Measurements from ENCODE around the gene CLVS2. TPM values are rescaled to one million over a fixed set of nuclear protein-coding genes. Genes with fewer than 3 reads are reported as not detected.

CLVS2 gene
- polyA plus RNA-seq, 2 of the 4 experiments (the other 2 are of a cell fraction): 0.01 to 0.04 TPM

GRCh38 chr6:123009059-123009458 is 13.0 kb downstream of the CLVS2 start:
- 24% methylated on average over 2 of the region's 2 CpGs for WGBS (ENCODE audit: missing lambda C conversion rate)
- DNase-seq (ENCODE audit: low read depth in 1 of 2, low spot score in 1 of 2): no peak
- no peaks in the 10 kb centered on the region for H3K9me3 ChIP-seq
- no peak overlapping the region for H3K27ac ChIP-seq
- no peaks in the 10 kb centered on the region for H3K4me1 ChIP-seq
- H3K4me2 ChIP-seq: no peak overlapping the region
- CTCF ChIA-PET: no interaction called here
- POLR2A ChIA-PET: no interaction called here
- no peak for ATAC-seq
- TF ChIP-seq EHMT2 (IDR thresholded peaks at IDR 0.05; ENCODE audit: low read depth) (no peak), RCOR1 (IDR thresholded peaks at IDR 0.05; ENCODE audit: low read depth, low read length) (no peak), RFX5 (IDR thresholded peaks at IDR 0.05) (no peak), TFCP2L1 (CRISPR knock-in tag; IDR thresholded peaks at IDR 0.05) (no peak), KDM1A (IDR thresholded peaks at IDR 0.05; ENCODE audit: low read depth) (no peak), HMGXB4 (CRISPR knock-in tag; IDR thresholded peaks at IDR 0.05; ENCODE audit: borderline replicate concordance) (no peak), CBX8 (IDR thresholded peaks at IDR 0.05) (no peak), ELK1 (IDR thresholded peaks at IDR 0.05; ENCODE audit: low read depth, low read length) (no peak), HOXB5 (CRISPR knock-in tag; IDR thresholded peaks at IDR 0.05) (no peak), CBX2 (IDR thresholded peaks at IDR 0.05; ENCODE audit: borderline replicate concordance, low read depth) (no peak), NPAS2 (CRISPR knock-in tag; IDR thresholded peaks at IDR 0.05; ENCODE audit: borderline replicate concordance) (no peak), PHF8 (IDR thresholded peaks at IDR 0.05; ENCODE audit: borderline replicate concordance, low read depth) (no peak), GATA3 (IDR thresholded peaks at IDR 0.05; ENCODE audit: borderline replicate concordance) (no peak)
- no peak for FAIRE-seq
- no peak overlapping the region for H3K4me3 ChIP-seq

GRCh38 chr6:123014835-123015234 is 18.8 kb downstream of the CLVS2 start:
- H3K4me1 ChIP-seq: no peaks in the 10 kb centered on the region
- FAIRE-seq (no peak), ATAC-seq (no peak)

More at GRCh38 chr6:123014835-123015234, 18.8 kb downstream of the CLVS2 start:
- no peak overlapping the region for H3K27ac ChIP-seq
- no peak overlapping the region for H3K4me3 ChIP-seq
- no peaks in the 10 kb centered on the region for H3K9me3 ChIP-seq
- no peak overlapping the region for H3K4me2 ChIP-seq
- TF ChIP-seq RAD21 (conservative IDR thresholded peaks at IDR 0.05 in 1 of 2, IDR thresholded peaks at IDR 0.05 in 1 of 2) (no peak), TP53 (CRISPR knock-in tag; IDR thresholded peaks at IDR 0.05) (no peak), RFX5 (IDR thresholded peaks at IDR 0.05) (no peak), PBX3 (IDR thresholded peaks at IDR 0.05) (no peak), HES2 (IDR thresholded peaks at IDR 0.05) (no peak), POLR2AphosphoS2 (conservative IDR thresholded peaks at IDR 0.05; ENCODE audit: low read length) (no peak), USF2 (IDR thresholded peaks at IDR 0.05) (no peak), ZNF302 (CRISPR knock-in tag; IDR thresholded peaks at IDR 0.05) (no peak), CBX2 (IDR thresholded peaks at IDR 0.05; ENCODE audit: borderline replicate concordance, low read depth) (no peak), RARB (CRISPR knock-in tag; IDR thresholded peaks at IDR 0.05) (no peak), FOSB (CRISPR knock-in tag; IDR thresholded peaks at IDR 0.05) (no peak), CBX8 (IDR thresholded peaks at IDR 0.05) (no peak), E2F6 (IDR thresholded peaks at IDR 0.05; ENCODE audit: borderline replicate concordance, low read depth) (no peak), HMGXB4 (CRISPR knock-in tag; IDR thresholded peaks at IDR 0.05; ENCODE audit: borderline replicate concordance) (no peak), RNF2 (IDR thresholded peaks at IDR 0.05; ENCODE audit: borderline replicate concordance, low read depth) (no peak), CHD4 (IDR thresholded peaks at IDR 0.05; ENCODE audit: borderline replicate concordance) (no peak), NR3C1 (IDR thresholded peaks at IDR 0.05) (no peak), RCOR1 (IDR thresholded peaks at IDR 0.05; ENCODE audit: low read depth, low read length) (no peak), EHF (CRISPR knock-in tag; IDR thresholded peaks at IDR 0.05) (no peak)
- CTCF ChIA-PET: no interaction called here
- DNase-seq (ENCODE audit: low read depth in 1 of 2, low spot score in 1 of 2): no peak
- POLR2A ChIA-PET: no interaction called here

Measured in A549 (cell line).